Measurements from ENCODE around the gene FRS2. TPM values are rescaled to one million over a fixed set of nuclear protein-coding genes. Genes with fewer than 3 reads are reported as not detected.

Gene FRS2
- total RNA-seq, 6 donors from 2014 or later = 14.3 to 54.1 (median 24.7) TPM

GRCh38 chr12:69500631-69501030 lies 30.4 kb downstream of the FRS2 start:
- whole genome bisulfite sequencing, 2 donors = 80 to 82% methylated on average over 1 of the region's 1 CpG
- Histone ChIP-seq H3K9me3 (no peaks in the 10 kb centered on the region), H3K4me1 (peaks cover 13 to 30% (median 22%) of the 10 kb centered on the region in 4 donors), H3K4me3 (no peak overlapping the region), H3K27ac (no peak overlapping the region), H3K27me3 (no peaks in the 10 kb centered on the region), H3K36me3 (no peaks in the 10 kb centered on the region)
- no peak for DNase-seq
- TF ChIP-seq POLR2A (IDR thresholded peaks at IDR 0.05) (no peak), CTCF (IDR thresholded peaks at IDR 0.05) (no peak), POLR2AphosphoS5 (IDR thresholded peaks at IDR 0.05) (no peak), EP300 (IDR thresholded peaks at IDR 0.05) (no peak)
- no peak for ATAC-seq (ENCODE audit: low FRiP score in 2 of 2)

- DNase-seq (no peak), ATAC-seq (ENCODE audit: low FRiP score in 2 of 2) (no peak)
- no peaks in the 10 kb centered on the region for H3K9me3 ChIP-seq
- TF ChIP-seq EP300 (IDR thresholded peaks at IDR 0.05) (no peak), POLR2A (IDR thresholded peaks at IDR 0.05) (no peak), CTCF (IDR thresholded peaks at IDR 0.05) (no peak), POLR2AphosphoS5 (IDR thresholded peaks at IDR 0.05) (no peak)
- WGBS, 2 donors = 82 to 86% methylated on average over 5 of the region's 5 CpGs
- H3K27me3 ChIP-seq = no peaks in the 10 kb centered on the region
- no peak overlapping the region for H3K27ac ChIP-seq
- peaks cover 17 to 36% (median 22%) of the 10 kb centered on the region in 4 donors for H3K4me1 ChIP-seq
- H3K4me3 ChIP-seq = no peak overlapping the region
- H3K36me3 ChIP-seq = no peaks in the 10 kb centered on the region
These were observed 31.1 kb downstream of the FRS2 start for GRCh38 chr12:69501154-69501895.

GRCh38 chr12:69502345-69503081 lies 32.3 kb downstream of the FRS2 start:
- Histone ChIP-seq H3K4me1 (peaks cover 15 to 37% (median 19%) of the 10 kb centered on the region in 4 donors), H3K27me3 (no peaks in the 10 kb centered on the region), H3K4me3 (no peak overlapping the region), H3K9me3 (no peaks in the 10 kb centered on the region), H3K27ac (no peak overlapping the region), H3K36me3 (no peaks in the 10 kb centered on the region)
- 96 to 97% methylated on average over 8 of the region's 8 CpGs for WGBS, 2 donors
- ATAC-seq (ENCODE audit: low FRiP score in 2 of 2) = no peak
- no peak for DNase-seq
- no peak for TF ChIP-seq POLR2AphosphoS5 (IDR thresholded peaks at IDR 0.05)
- no peak for TF ChIP-seq POLR2A (IDR thresholded peaks at IDR 0.05)
- no peak for TF ChIP-seq EP300 (IDR thresholded peaks at IDR 0.05)
- TF ChIP-seq CTCF (IDR thresholded peaks at IDR 0.05) = no peak

- Histone ChIP-seq H3K4me3 (no peak overlapping the region), H3K27me3 (no peaks in the 10 kb centered on the region), H3K36me3 (no peaks in the 10 kb centered on the region), H3K27ac (no peak overlapping the region), H3K9me3 (no peaks in the 10 kb centered on the region), H3K4me1 (peaks cover 6 to 53% (median 21%) of the 10 kb centered on the region in 4 donors)
- WGBS, 2 donors = 57 to 78% methylated on average over 1 of the region's 1 CpG
- TF ChIP-seq POLR2AphosphoS5 (IDR thresholded peaks at IDR 0.05) (no peak), CTCF (IDR thresholded peaks at IDR 0.05) (no peak), POLR2A (IDR thresholded peaks at IDR 0.05) (no peak), EP300 (IDR thresholded peaks at IDR 0.05) (no peak)
- ATAC-seq (ENCODE audit: low FRiP score in 2 of 2) (no peak), DNase-seq (no peak)
These were observed 37.9 kb downstream of the FRS2 start for GRCh38 chr12:69508091-69508490.
